K562 (cell line): Measurements from ENCODE around the gene S100A1. TPM values are rescaled to one million over a fixed set of nuclear protein-coding genes. Genes with fewer than 3 reads are reported as not detected.

Source experiments
- KDM5B ChIP-seq: fragments of 200-600 bp; sonication (generic); IDR thresholded peaks from 2 replicates; pipeline ENCODE4 v1.6.1; 2012; ENCODE audit warnings: low read depth, mild to moderate bottlenecking, moderate library complexity, low read length, control low read depth, inconsistent platforms; ENCODE audit not compliant: insufficient replicate concordance
- MEF2D ChIP-seq: conservative IDR thresholded peaks from 2 replicates; pipeline ENCODE4 v1.6.1; 2016; ENCODE audit warnings: low read depth, missing genetic modification characterization, missing compliant biosample characterization
- NR2C2 ChIP-seq, 2 experiments: fragments of 200-800 bp in 1 of 2; sonication (Bioruptor generic) in 1 of 2; sonication (generic) in 1 of 2; formaldehyde crosslinking in 1 of 2; IDR thresholded peaks; 2 replicates each; pipeline versions ENCODE4 v1.6.1 to v1.8.0; 2016 to 2022; ENCODE audit warnings: mild to moderate bottlenecking in 1 of 2, missing compliant biosample characterization in 1 of 2, missing genetic modification characterization in 1 of 2, missing genetic modification reagents in 1 of 2
- RBM39 ChIP-seq: fragments of 200-400 bp; formaldehyde crosslinking; optimal IDR thresholded peaks from 2 replicates; pipeline ENCODE3; 2018; ENCODE audit warnings: low read depth, low read length
- ZNF766 ChIP-seq: fragments of 200-800 bp; sonication (Bioruptor generic); conservative IDR thresholded peaks from 2 replicates; pipeline ENCODE4 v1.6.1; 2016; ENCODE audit warnings: missing genetic modification characterization, missing compliant biosample characterization
- ZSCAN29 ChIP-seq: fragments of 450-650 bp; IDR thresholded peaks from 2 replicates; pipeline ENCODE4 v1.6.1; 2017
- polyA plus RNA-seq, 8 experiments: library from polyadenylated mRNA; depleted of rRNA in 4 of 8; stranded (reverse) in 5 of 8; unstranded in 3 of 8; fragments of >200 nt; fragmentation: Nextera tagmentation in 2 of 8; fragmentation: Illumina TruSeq in 1 of 8; extraction: Ambion mirVana in 2 of 8; extraction: Trizol in 1 of 8; gene quantifications; 2 replicates each; pipeline versions ENCODE4 v1.2.1 to v1.2.3, GENCODE V29; 2011 to 2014; ENCODE audit warnings: inconsistent platforms in 1 of 8, missing spikeins in 1 of 8
- total RNA-seq, 7 experiments: library from RNA; depleted of rRNA in 6 of 7; stranded (reverse); fragments of >200 nt in 6 of 7; fragmentation: Illumina TruSeq in 2 of 7; extraction: Trizol in 2 of 7; gene quantifications; 2 replicates each; pipeline versions ENCODE4 v1.2.1 to v1.2.3, GENCODE V29; 2011 to 2021; ENCODE audit warnings: low replicate concordance in 1 of 7
- TF ChIP-seq, protein P1 (sequence below), 2 experiments: fragments of 450-650 bp; formaldehyde crosslinking in 1 of 2; IDR thresholded peaks; 2 replicates each; pipeline versions ENCODE4 v1.4.0 to v1.6.1; 2014 to 2020; ENCODE audit warnings: mild to moderate bottlenecking in 2 of 2, borderline replicate concordance in 1 of 2, low read depth in 1 of 2
- TF ChIP-seq, protein P2 (sequence below): sonication (generic); formaldehyde crosslinking; IDR thresholded peaks from 2 replicates; pipeline ENCODE4 v1.8.0; 2022; ENCODE audit warnings: mild to moderate bottlenecking, missing genetic modification reagents
- TF ChIP-seq, protein P3 (sequence below): fragments of 250-450 bp; sonication (Bioruptor Pico); IDR thresholded peaks from 2 replicates; pipeline ENCODE4 v1.9.0; 2021; ENCODE audit warnings: mild to moderate bottlenecking
- TF ChIP-seq, protein P4 (sequence below): fragments of 250-450 bp; sonication (Bioruptor Pico); IDR thresholded peaks from 2 replicates; pipeline ENCODE4 v1.4.0; 2020

S100A1 gene
- total and polyA plus RNA-seq, 9 of the 15 experiments (the other 6 are each of a cell fraction or from before 2014, with no cell fraction given): 0.44 to 30.1 (median 12.7) TPM

GRCh38 chr1:153633754-153634665 lies 5.8 kb downstream of the S100A1 start, which contains the start of gene CHTOP (continued):
- TF ChIP-seq, protein P1, sequence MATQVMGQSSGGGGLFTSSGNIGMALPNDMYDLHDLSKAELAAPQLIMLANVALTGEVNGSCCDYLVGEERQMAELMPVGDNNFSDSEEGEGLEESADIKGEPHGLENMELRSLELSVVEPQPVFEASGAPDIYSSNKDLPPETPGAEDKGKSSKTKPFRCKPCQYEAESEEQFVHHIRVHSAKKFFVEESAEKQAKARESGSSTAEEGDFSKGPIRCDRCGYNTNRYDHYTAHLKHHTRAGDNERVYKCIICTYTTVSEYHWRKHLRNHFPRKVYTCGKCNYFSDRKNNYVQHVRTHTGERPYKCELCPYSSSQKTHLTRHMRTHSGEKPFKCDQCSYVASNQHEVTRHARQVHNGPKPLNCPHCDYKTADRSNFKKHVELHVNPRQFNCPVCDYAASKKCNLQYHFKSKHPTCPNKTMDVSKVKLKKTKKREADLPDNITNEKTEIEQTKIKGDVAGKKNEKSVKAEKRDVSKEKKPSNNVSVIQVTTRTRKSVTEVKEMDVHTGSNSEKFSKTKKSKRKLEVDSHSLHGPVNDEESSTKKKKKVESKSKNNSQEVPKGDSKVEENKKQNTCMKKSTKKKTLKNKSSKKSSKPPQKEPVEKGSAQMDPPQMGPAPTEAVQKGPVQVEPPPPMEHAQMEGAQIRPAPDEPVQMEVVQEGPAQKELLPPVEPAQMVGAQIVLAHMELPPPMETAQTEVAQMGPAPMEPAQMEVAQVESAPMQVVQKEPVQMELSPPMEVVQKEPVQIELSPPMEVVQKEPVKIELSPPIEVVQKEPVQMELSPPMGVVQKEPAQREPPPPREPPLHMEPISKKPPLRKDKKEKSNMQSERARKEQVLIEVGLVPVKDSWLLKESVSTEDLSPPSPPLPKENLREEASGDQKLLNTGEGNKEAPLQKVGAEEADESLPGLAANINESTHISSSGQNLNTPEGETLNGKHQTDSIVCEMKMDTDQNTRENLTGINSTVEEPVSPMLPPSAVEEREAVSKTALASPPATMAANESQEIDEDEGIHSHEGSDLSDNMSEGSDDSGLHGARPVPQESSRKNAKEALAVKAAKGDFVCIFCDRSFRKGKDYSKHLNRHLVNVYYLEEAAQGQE (IDR thresholded peaks at IDR 0.05; ENCODE audit: borderline replicate concordance): no peak
- TF ChIP-seq, protein P1 (CRISPR knock-in tag; IDR thresholded peaks at IDR 0.05; ENCODE audit: low read depth): peak; percentile 67; the same call in 1 of the 2 replicates
- TF ChIP-seq, protein P2, sequence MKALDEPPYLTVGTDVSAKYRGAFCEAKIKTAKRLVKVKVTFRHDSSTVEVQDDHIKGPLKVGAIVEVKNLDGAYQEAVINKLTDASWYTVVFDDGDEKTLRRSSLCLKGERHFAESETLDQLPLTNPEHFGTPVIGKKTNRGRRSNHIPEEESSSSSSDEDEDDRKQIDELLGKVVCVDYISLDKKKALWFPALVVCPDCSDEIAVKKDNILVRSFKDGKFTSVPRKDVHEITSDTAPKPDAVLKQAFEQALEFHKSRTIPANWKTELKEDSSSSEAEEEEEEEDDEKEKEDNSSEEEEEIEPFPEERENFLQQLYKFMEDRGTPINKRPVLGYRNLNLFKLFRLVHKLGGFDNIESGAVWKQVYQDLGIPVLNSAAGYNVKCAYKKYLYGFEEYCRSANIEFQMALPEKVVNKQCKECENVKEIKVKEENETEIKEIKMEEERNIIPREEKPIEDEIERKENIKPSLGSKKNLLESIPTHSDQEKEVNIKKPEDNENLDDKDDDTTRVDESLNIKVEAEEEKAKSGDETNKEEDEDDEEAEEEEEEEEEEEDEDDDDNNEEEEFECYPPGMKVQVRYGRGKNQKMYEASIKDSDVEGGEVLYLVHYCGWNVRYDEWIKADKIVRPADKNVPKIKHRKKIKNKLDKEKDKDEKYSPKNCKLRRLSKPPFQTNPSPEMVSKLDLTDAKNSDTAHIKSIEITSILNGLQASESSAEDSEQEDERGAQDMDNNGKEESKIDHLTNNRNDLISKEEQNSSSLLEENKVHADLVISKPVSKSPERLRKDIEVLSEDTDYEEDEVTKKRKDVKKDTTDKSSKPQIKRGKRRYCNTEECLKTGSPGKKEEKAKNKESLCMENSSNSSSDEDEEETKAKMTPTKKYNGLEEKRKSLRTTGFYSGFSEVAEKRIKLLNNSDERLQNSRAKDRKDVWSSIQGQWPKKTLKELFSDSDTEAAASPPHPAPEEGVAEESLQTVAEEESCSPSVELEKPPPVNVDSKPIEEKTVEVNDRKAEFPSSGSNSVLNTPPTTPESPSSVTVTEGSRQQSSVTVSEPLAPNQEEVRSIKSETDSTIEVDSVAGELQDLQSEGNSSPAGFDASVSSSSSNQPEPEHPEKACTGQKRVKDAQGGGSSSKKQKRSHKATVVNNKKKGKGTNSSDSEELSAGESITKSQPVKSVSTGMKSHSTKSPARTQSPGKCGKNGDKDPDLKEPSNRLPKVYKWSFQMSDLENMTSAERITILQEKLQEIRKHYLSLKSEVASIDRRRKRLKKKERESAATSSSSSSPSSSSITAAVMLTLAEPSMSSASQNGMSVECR: peak; percentile 83
- TF ChIP-seq MEF2D (0 out of 2 replicates have a peak, but pooled peaks have one; percentile 52), KDM5B (peak; percentile 86), ZSCAN29 (no peak), RBM39 (peak; percentile 26), ZNF766 (peak; percentile 81), NR2C2 (CRISPR knock-in tag; IDR thresholded peaks at IDR 0.05) (no peak), NR2C2 (tag; IDR thresholded peaks at IDR 0.05) (peak; percentile 71; the same call in 1 of the 2 replicates)
- TF ChIP-seq, protein P3, sequence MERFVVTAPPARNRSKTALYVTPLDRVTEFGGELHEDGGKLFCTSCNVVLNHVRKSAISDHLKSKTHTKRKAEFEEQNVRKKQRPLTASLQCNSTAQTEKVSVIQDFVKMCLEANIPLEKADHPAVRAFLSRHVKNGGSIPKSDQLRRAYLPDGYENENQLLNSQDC (CRISPR knock-in tag): no peak
- TF ChIP-seq, protein P4, sequence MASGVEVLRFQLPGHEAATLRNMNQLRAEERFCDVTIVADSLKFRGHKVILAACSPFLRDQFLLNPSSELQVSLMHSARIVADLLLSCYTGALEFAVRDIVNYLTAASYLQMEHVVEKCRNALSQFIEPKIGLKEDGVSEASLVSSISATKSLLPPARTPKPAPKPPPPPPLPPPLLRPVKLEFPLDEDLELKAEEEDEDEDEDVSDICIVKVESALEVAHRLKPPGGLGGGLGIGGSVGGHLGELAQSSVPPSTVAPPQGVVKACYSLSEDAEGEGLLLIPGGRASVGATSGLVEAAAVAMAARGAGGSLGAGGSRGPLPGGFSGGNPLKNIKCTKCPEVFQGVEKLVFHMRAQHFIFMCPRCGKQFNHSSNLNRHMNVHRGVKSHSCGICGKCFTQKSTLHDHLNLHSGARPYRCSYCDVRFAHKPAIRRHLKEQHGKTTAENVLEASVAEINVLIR (CRISPR knock-in tag): peak; percentile 74
